Measurements from ENCODE around the gene FLRT2. TPM values are rescaled to one million over a fixed set of nuclear protein-coding genes. Genes with fewer than 3 reads are reported as not detected.

Gene FLRT2
- total and polyA plus RNA-seq, 9 of the 15 experiments (the other 6 are each of a cell fraction or from before 2014, with no cell fraction given): 0.02 TPM; not detected in 8

DNA sequence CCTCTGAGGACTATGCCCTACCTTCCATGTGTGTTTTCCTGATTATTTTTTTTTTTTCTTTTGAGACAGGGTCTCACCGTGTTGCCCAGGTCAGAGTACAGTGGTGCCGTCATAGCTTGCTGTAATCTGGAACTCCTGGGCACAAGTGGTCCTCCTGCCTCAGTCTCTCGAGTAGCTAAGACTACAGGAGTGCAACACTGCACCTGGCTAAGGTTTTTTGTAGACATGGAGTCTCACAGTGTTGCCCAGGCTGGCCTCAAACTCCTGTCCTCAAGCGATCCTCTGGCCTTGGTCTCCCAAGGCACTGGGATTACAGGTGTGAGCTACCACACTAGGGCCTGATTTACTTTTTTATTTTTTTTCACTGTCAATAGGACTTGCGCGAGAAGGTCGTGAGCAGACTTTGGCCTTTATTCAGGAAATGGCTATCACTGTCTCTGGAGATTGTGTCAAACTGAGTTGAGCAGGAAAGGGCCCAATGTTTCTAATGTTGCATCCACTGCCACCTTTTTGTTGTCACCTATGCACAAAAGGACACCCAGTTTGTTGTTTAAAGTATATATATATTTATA is 47.7 kb downstream of the FLRT2 start:
- intact Hi-C loops (cut with micrococcal nuclease): no loop called here
- H4K20me1 ChIP-seq (replicated peaks; ENCODE audit: control insufficient read depth, insufficient read depth, low read length): no peaks in the 10 kb centered on the region
- no peaks in the 10 kb centered on the region for H3K4me1 ChIP-seq (replicated peaks in 1 of 2; ENCODE audit: control insufficient read depth in 2 of 2, insufficient read depth in 2 of 2, low read length in 2 of 2)
- no TSS peak for BruUV-seq (replicated peaks)
- in situ Hi-C loops (cut with MboI): no loop called here
- no peak overlapping the region for H3K9ac ChIP-seq (ENCODE audit: insufficient read depth in 1 of 2, low read depth in 2 of 2, low read length in 2 of 2)
- POLR2A ChIA-PET: no interaction called here
- WGBS (ENCODE audit: insufficient coverage, low coverage, missing lambda C conversion rate): 0% methylated on average over 6 of the region's 7 CpGs
- DNase-seq (ENCODE audit: extremely low read depth in 1 of 4, low spot score in 3 of 4) (no peak), ATAC-seq (no peak), FAIRE-seq (no peak)
- CTCF ChIA-PET (ENCODE audit: low intra/inter-chr PET ratio): no interaction called here
- no peak overlapping the region for H3K27ac ChIP-seq (ENCODE audit: extremely low read depth, low read depth, low read length)
- no peaks in the 10 kb centered on the region for H3K9me3 ChIP-seq (replicated peaks; ENCODE audit: control insufficient read depth, insufficient read depth, low read depth, low read length)
- no peaks in the 10 kb centered on the region for H3K79me2 ChIP-seq (ENCODE audit: control insufficient read depth, insufficient read depth, low read length)
- TF ChIP-seq PRMT5 (CRISPR knock-in tag; IDR thresholded peaks at IDR 0.05) (no peak), ZNF121 (CRISPR knock-in tag; conservative IDR thresholded peaks at IDR 0.05) (no peak), HMGN3 (IDR thresholded peaks at IDR 0.05; ENCODE audit: borderline replicate concordance, extremely low read depth, insufficient read length, low read depth, low read length) (no peak), HIVEP1 (CRISPR knock-in tag; IDR thresholded peaks at IDR 0.05) (no peak), MYNN (IDR thresholded peaks at IDR 0.05) (no peak), MYNN (CRISPR knock-in tag; IDR thresholded peaks at IDR 0.05) (no peak), ZNF764 (CRISPR knock-in tag; IDR thresholded peaks at IDR 0.05; ENCODE audit: low read depth) (no peak), POLR2G (IDR thresholded peaks at IDR 0.05; ENCODE audit: low read depth, low read length) (no peak), NR2C2 (CRISPR knock-in tag; IDR thresholded peaks at IDR 0.05) (no peak), NR2C2 (tag; IDR thresholded peaks at IDR 0.05) (no peak)
- TF ChIP-seq, protein P1, sequence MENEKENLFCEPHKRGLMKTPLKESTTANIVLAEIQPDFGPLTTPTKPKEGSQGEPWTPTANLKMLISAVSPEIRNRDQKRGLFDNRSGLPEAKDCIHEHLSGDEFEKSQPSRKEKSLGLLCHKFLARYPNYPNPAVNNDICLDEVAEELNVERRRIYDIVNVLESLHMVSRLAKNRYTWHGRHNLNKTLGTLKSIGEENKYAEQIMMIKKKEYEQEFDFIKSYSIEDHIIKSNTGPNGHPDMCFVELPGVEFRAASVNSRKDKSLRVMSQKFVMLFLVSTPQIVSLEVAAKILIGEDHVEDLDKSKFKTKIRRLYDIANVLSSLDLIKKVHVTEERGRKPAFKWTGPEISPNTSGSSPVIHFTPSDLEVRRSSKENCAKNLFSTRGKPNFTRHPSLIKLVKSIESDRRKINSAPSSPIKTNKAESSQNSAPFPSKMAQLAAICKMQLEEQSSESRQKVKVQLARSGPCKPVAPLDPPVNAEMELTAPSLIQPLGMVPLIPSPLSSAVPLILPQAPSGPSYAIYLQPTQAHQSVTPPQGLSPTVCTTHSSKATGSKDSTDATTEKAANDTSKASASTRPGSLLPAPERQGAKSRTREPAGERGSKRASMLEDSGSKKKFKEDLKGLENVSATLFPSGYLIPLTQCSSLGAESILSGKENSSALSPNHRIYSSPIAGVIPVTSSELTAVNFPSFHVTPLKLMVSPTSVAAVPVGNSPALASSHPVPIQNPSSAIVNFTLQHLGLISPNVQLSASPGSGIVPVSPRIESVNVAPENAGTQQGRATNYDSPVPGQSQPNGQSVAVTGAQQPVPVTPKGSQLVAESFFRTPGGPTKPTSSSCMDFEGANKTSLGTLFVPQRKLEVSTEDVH (IDR thresholded peaks at IDR 0.05; ENCODE audit: low read depth, partially characterized antibody): no peak
- H3K4me3 ChIP-seq: no peak overlapping the region
- no peak overlapping the region for H3K4me2 ChIP-seq (ENCODE audit: insufficient read depth, low read length)
- H3K9me1 ChIP-seq (ENCODE audit: control insufficient read depth, insufficient read depth, low read length): no peaks in the 10 kb centered on the region
- H2AFZ ChIP-seq (ENCODE audit: low read depth, low read length): no peak overlapping the region
- H3K36me3 ChIP-seq (ENCODE audit: control insufficient read depth, insufficient read depth, low read length): no peaks in the 10 kb centered on the region
- H3K27me3 ChIP-seq (ENCODE audit: control insufficient read depth in 2 of 2, insufficient read depth in 2 of 2, low read length in 2 of 2): no peaks in the 10 kb centered on the region

All from K562 (cell line).